Left renal pelvis (tissue), 4 donors: Measurements from ENCODE around the gene UFD1. TPM values are rescaled to one million over a fixed set of nuclear protein-coding genes. Genes with fewer than 3 reads are reported as not detected.

ENCODE experiments used
- DNase-seq, 4 donors: peaks; one replicate each; pipeline ENCODE4 v3.0.0-alpha.2; 2013; ENCODE audit warnings: low read depth in 4 of 4, low spot score in 3 of 4
- polyA plus RNA-seq, 4 donors: library from polyadenylated mRNA; unstranded; fragments of 120-200 nt; gene quantifications; one replicate each; pipeline ENCODE4 v1.2.1, GENCODE V29; 2013; ENCODE audit not compliant: insufficient read length in 4 of 4

The UFD1 gene
- polyA plus RNA-seq, 4 donors = 47.5 to 75.4 (median 61.7) TPM

DNA sequence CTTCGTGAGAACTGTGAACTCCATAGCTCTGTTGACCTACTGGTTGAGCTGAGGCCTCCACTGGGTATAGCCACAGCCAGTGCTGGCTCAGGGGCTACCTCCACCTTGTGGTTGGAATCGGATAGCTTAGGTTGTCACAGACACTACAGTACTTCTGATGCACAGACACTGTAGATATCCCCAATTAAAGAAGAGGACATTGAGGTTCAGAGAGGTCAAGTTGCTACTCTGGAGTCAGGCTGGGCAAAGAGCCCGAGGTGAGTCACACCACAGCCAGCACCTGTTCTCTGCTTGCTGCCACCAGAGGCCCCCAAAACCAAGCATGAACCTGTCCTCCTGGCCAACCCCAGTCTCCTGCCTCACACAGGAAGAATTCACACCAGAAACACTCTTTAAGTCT is 5.4 kb downstream of the UFD1 start:
- no peak for DNase-seq

DNA sequence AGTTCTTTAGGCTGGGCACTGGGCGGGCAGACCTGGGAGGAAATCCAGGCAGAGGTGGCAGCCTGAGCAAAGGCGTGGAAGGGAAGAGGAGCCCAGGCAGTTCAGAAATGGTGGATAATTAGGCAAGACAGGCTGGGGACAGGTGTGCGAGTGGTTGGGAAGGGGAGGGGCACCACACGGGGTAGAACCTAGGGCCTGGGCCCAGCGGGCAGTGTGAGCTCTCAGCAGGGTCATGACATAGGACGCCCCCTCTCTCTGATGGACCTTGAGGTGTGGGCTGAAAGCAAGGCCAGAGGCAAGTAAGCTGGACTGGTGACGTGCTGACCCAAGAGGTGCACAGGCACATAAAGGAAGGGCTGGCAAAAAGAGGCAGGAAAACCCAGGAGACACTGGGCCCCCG is 6.8 kb downstream of the UFD1 start:
- no peak for DNase-seq

DNA sequence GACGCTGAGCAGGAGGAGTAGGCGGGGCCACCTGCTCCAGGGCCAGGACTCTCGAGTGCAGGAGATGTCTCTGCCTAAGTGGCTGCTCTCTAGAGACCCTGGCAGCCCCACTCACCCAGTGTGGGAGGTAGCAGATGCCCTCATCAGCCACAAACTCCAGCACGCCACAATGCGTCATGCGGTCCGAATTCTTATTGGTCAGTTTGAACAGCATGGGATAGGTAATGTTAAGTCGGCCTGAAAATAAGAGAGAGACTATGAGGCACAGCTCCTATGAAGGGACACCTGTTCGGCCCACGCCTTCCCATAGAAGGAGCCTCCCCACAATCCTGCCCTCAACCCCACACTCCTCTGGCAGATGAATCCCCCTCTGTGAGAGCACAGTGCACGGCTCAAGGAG is 7.4 kb downstream of the UFD1 start:
- no peak for DNase-seq

- no peak for DNase-seq
Observed at GRCh38 chr22:19470010-19470409, 9.0 kb downstream of the UFD1 start.

GRCh38 chr22:19469421-19469820 is 9.6 kb downstream of the UFD1 start:
- no peak for DNase-seq

GRCh38 chr22:19467912-19468311 is 11.1 kb downstream of the UFD1 start:
- DNase-seq = no peak

- DNase-seq = no peak
Observed at GRCh38 chr22:19466848-19467752, 11.9 kb downstream of the UFD1 start.

- no peak for DNase-seq
Observed at GRCh38 chr22:19466126-19466716, 12.8 kb downstream of the UFD1 start.

DNA sequence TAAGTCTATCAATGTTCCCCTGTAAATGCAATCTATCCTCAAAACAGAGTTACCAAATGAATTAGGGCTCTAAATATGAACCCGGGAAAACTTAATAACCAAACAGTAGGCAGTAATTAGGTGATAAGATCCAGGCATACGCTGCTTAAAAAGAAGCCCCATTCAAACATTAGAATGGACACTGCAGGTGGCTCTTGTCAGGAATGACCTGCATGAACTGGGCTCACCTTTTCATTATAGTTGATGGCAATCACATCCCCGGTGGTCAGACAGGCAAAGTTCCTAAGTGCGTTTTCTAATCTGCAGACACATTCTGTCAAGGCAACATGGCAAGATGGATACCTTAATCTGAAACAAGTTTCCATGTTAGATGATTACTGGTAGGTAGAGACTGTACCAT is 14.0 kb downstream of the UFD1 start:
- DNase-seq = no peak

GRCh38 chr22:19464546-19464945 is 14.4 kb downstream of the UFD1 start:
- DNase-seq = no peak

GRCh38 chr22:19463491-19464469 is 15.2 kb downstream of the UFD1 start:
- DNase-seq = no peak

DNA sequence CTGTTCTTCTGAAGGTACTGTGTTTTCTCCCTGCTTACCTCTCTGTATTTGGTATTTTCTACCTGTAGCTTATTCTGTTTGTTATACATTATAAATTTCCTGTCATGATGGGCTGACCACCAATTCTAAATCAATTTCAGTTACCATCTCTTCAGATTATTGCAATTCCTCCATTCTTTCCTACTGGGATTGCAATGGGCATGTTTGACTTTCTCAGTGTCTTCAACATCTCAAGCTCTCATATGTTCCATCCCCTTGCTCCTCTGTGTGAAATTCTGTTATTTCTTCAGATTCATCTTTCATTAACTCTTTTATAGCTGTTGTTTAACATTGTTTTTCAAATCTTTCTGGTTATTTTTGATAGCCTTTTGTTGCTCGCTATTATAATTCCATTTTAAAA is 16.0 kb downstream of the UFD1 start:
- DNase-seq = no peak

DNA sequence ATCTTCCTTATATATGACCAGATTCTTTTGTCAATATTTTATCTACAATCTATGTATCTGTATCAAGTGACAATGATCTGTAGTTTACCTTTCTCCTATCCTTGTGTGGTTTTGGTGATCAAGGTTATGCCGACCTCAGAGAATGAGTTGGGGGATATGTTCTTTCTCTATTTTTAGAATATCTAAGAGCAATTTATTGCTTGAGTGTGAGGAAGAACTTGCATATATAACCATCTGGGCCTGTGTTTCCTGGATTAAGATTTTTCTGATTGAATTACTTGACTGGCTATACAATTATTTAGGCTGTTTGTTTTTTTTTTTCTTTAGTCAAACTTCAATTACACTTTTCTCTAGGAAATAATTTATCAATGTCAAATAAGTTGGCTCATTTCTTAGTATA is 17.5 kb downstream of the UFD1 start:
- no peak for DNase-seq

GRCh38 chr22:19460036-19460435 is 19.0 kb downstream of the UFD1 start:
- no peak for DNase-seq

GRCh38 chr22:19457828-19458428 is 21.1 kb downstream of the UFD1 start:
- DNase-seq = no peak

- DNase-seq = no peak
Observed at GRCh38 chr22:19456541-19456940, 22.5 kb downstream of the UFD1 start.

GRCh38 chr22:19455585-19456370 is 23.2 kb downstream of the UFD1 start:
- DNase-seq = no peak

- no peak for DNase-seq
Observed at GRCh38 chr22:19455033-19455432, 24.0 kb downstream of the UFD1 start.

- no peak for DNase-seq
Observed at GRCh38 chr22:19454156-19454555, 24.8 kb downstream of the UFD1 start.

DNA sequence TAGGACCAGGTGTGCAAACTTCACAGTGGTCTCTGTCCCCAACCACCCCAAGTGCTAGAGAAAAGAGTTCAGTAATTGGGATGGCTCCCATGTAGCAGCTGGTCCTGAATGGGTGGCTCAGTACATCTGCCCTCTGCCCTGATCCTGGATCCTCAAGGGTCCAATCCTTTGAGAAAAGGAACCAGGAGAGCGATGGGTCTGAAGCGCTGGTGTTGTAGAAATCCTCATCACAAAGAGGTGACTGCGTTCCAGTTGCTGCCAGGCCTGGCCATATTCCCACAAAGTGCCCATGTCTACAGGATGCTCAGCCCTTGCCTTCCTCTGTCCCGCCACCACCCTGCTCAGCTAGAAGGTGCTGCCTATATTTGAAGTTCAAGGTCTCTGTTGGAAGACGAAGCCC is 25.3 kb downstream of the UFD1 start:
- no peak for DNase-seq
